GM13976 (cell line): Measurements from ENCODE around the gene SYN1.

Source experiments
- DNase-seq: peaks from one replicate; pipeline ENCODE4 v3.0.0; 2012; ENCODE audit warnings: low spot score
- in situ Hi-C: fragments of 300-500 bp; cut with MboI; formaldehyde crosslinking; loops from one replicate; pipeline ENCODE4 v1.12.0; 2022; ENCODE audit warnings: low sequenced_read_pairs, mixed read lengths, inconsistent platforms; ENCODE audit not compliant: unreplicated experiment
- TF ChIP-seq, protein P1 (sequence below): IDR thresholded peaks from 2 replicates; pipeline ENCODE4 v1.5.1; 2012; ENCODE audit warnings: borderline replicate concordance, mild to moderate bottlenecking; ENCODE audit not compliant: insufficient read depth; ENCODE audit errors: extremely low read depth, missing control alignments, control extremely low read depth

SYN1 gene

DNA sequence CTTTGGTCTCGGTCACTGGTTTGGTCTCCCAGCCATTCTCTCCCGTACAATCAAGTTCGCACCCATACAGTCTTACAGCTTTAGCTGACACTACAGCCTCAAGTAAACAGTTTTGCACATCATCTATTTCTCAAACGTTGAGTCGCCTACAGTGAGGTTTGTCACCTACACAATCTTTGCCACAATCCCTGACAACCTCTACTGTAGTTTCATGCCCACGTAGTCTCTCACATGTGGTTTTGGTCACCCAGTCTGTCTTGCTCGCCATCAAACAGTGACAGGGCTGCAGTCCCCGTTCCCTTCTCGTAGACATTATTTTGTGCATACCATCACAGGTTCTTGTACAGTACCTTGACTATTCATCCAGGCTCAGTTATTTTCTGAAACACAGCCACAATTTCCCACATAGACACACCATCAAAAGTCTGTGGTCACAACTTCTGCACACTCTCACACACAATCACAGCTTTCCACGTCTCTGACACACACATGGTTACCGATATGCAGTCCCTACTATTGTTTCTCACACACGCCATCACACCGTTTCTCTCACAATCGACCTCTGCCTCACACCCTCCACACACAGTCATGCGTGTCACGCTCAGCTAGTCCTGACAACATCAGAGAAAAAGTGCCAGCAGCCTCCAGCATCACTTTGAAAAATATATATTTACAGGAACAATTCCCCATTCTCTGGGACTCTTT lies 15.4 kb upstream of the SYN1 start:
- TF ChIP-seq, protein P1, sequence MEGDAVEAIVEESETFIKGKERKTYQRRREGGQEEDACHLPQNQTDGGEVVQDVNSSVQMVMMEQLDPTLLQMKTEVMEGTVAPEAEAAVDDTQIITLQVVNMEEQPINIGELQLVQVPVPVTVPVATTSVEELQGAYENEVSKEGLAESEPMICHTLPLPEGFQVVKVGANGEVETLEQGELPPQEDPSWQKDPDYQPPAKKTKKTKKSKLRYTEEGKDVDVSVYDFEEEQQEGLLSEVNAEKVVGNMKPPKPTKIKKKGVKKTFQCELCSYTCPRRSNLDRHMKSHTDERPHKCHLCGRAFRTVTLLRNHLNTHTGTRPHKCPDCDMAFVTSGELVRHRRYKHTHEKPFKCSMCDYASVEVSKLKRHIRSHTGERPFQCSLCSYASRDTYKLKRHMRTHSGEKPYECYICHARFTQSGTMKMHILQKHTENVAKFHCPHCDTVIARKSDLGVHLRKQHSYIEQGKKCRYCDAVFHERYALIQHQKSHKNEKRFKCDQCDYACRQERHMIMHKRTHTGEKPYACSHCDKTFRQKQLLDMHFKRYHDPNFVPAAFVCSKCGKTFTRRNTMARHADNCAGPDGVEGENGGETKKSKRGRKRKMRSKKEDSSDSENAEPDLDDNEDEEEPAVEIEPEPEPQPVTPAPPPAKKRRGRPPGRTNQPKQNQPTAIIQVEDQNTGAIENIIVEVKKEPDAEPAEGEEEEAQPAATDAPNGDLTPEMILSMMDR: no peak
- no peak for DNase-seq
- in situ Hi-C loops: no loop called here

DNA sequence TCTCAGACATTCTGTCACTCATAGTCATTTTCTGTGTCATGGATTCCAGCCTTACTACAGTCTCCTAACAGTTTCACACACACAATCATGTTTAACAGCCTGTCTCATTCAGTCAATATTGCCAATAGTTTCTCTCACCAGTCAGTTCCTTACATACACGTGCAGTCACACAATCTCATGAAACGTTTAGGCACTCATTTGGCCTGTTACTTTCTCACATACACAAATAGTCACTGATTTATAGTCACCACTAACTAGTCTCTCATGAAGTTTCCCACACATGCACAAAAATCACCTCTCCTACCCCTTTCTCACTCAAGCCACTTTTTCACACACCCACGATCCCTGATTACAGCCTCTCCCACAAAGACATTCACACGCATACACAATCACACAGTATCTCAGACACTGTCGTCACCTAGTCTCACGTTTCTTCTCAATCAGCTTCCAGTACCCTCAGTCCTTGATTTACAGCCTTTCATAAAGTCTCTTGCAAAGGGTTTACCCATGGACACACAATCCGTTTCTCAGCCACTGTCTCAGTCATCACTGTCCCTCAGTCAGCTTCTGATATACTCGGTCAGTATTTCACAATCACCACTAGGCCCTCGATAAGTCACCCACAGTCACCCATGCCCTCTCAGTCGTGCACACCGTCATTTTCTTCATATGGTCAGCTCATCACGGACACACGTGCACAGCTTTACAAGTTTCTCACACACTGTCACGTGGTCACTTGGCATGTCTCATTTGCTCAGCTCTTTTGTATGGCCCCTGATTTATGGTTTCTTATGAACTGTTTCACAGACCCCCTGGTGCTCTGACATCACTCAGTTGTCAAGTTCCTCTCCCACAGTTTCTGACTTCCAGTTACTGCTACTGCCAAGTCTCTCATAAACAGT lies 14.3 kb upstream of the SYN1 start:
- in situ Hi-C loops: no loop called here
- TF ChIP-seq, protein P1: no peak
- DNase-seq: no peak

DNA sequence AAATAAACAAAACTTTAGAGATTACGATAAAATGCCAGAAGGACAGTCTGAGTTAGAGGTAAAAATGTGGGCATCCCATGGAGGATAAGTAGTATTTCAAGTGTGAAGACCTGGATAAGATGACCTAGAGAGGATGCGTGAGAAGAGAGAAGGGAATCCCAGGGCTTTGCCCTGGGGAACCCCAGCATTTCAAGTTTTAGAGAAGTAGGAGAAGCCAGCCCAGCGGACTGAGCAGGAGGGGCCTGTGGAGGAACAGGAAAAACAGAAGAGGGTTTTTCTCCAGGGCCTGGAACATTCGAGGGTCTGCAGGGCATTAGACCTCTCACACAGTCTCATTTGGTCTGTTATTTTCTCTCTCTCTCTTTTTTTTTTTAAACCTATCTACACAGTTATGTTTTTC lies 13.0 kb upstream of the SYN1 start:
- no peak for DNase-seq
- in situ Hi-C loops: no loop called here
- TF ChIP-seq, protein P1: no peak

DNA sequence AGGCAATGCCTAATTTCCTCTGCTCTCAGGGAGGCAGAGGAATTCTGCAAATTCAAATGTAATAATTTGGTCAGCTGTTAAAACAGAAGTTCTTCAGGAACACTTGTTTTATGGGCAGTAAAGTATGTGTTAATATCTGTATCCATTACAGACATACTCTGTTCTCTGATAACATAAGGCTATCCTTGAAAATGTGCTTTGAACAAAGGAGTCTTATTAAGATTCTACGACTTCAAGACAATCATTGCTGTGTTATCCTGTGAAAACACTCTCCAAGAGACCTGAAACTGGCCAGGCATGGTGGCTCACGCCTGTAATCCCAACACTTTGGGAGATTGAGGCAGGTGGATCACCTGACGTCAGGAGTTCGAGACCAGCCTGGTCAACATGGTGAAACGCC lies 12.0 kb upstream of the SYN1 start:
- in situ Hi-C loops: no loop called here
- TF ChIP-seq, protein P1: no peak

GRCh38 chrX:47629419-47630200 lies 10.0 kb upstream of the SYN1 start, which contains the start of gene CFP:
Gene CFP, minus strand, starts transcription at chrX:47629930. Its CDS starts 86 bp downstream, at chrX:47629844.
- TF ChIP-seq, protein P1: no peak
- DNase-seq: no peak
- in situ Hi-C loops: no loop called here

More for the DNA sequence above, 12.0 kb upstream of the SYN1 start:
- no peak for DNase-seq

- DNase-seq: no peak
- TF ChIP-seq, protein P1: peak; percentile 29
- in situ Hi-C loops: no loop called here
Observed at GRCh38 chrX:47628982-47629381, 9.3 kb upstream of the SYN1 start.
